Neuronal stem cell (in vitro differentiated cells): ENCODE results near the gene MYOZ3.

Source experiments
- DNase-seq: peaks from one replicate; pipeline ENCODE4 v3.0.0-alpha.2; 2013; ENCODE audit warnings: low spot score
- H2AFZ ChIP-seq: one replicate; pipeline ENCODE4 v1.6.1; 2013; ENCODE audit warnings: mild to moderate bottlenecking, low read length, inconsistent platforms
- H2AK5ac ChIP-seq: 2 replicates; pipeline ENCODE4 v1.6.1; 2013; ENCODE audit warnings: low read depth, mild to moderate bottlenecking, inconsistent platforms, low read length, moderate library complexity, mixed read lengths
- H2BK120ac ChIP-seq: 2 replicates; pipeline ENCODE4 v1.6.1; 2013; ENCODE audit warnings: low read depth, mild to moderate bottlenecking, inconsistent platforms, low read length, moderate library complexity, mixed read lengths
- H2BK12ac ChIP-seq: one replicate; pipeline ENCODE4 v1.6.1; 2013; ENCODE audit warnings: low read length, inconsistent platforms
- H2BK15ac ChIP-seq: 2 replicates; pipeline ENCODE4 v1.6.1; 2013; ENCODE audit warnings: mild to moderate bottlenecking, low read length, inconsistent platforms, mixed read lengths
- H2BK5ac ChIP-seq: one replicate; pipeline ENCODE4 v1.6.1; 2013; ENCODE audit warnings: inconsistent platforms, mild to moderate bottlenecking, low read length, moderate library complexity
- H3K14ac ChIP-seq: one replicate; pipeline ENCODE4 v1.6.1; 2013; ENCODE audit warnings: low read length, inconsistent platforms
- H3K18ac ChIP-seq: 2 replicates; pipeline ENCODE4 v1.6.1; 2013; ENCODE audit warnings: low read length, inconsistent platforms
- H3K23ac ChIP-seq: 2 replicates; pipeline ENCODE4 v1.6.1; 2013; ENCODE audit warnings: low read depth, mild to moderate bottlenecking, mixed read lengths, low read length, inconsistent platforms; ENCODE audit not compliant: poor library complexity
- H3K27ac ChIP-seq: replicated peaks from 3 replicates; pipeline ENCODE4 v1.5.1; 2013; ENCODE audit warnings: low read length, inconsistent platforms
- H3K27me3 ChIP-seq, 3 experiments: 2 replicates each; pipeline ENCODE4 v1.6.1; 2013; ENCODE audit warnings: low read length in 3 of 3, mild to moderate bottlenecking in 2 of 3, inconsistent platforms in 1 of 3, low read depth in 1 of 3, mixed read lengths in 1 of 3, moderate library complexity in 1 of 3; ENCODE audit not compliant: control insufficient read depth in 3 of 3, insufficient read depth in 3 of 3
- H3K36me3 ChIP-seq, 2 donors: replicated peaks in 1 of 2; 2 replicates each; pipeline ENCODE4 v1.6.1; 2013; ENCODE audit warnings: low read length in 2 of 2; ENCODE audit not compliant: control insufficient read depth in 2 of 2, insufficient read depth in 2 of 2
- H3K4ac ChIP-seq: 2 replicates; pipeline ENCODE4 v1.6.1; 2013; ENCODE audit warnings: inconsistent platforms, mild to moderate bottlenecking, low read length, moderate library complexity
- H3K4me1 ChIP-seq, 2 donors: 1 replicate in 1 of 2; 2 replicates in 1 of 2; pipeline ENCODE4 v1.6.1; 2013; ENCODE audit warnings: low read length in 2 of 2, low read depth in 1 of 2; ENCODE audit not compliant: control insufficient read depth in 2 of 2, insufficient read depth in 1 of 2
- H3K4me2 ChIP-seq: one replicate; pipeline ENCODE4 v1.6.1; 2013; ENCODE audit warnings: mild to moderate bottlenecking, low read length, inconsistent platforms; ENCODE audit not compliant: insufficient read depth, poor library complexity, severe bottlenecking
- H3K4me3 ChIP-seq, 2 donors: 2 replicates each; pipeline ENCODE4 v1.5.1; 2013; ENCODE audit warnings: low read length in 2 of 2, mild to moderate bottlenecking in 2 of 2, inconsistent platforms in 1 of 2, moderate library complexity in 1 of 2
- H3K79me1 ChIP-seq: one replicate; pipeline ENCODE4 v1.6.1; 2013; ENCODE audit warnings: low read depth, mild to moderate bottlenecking, inconsistent platforms, low read length, moderate library complexity
- H3K9ac ChIP-seq: one replicate; pipeline ENCODE4 v1.6.1; 2013; ENCODE audit warnings: mild to moderate bottlenecking, low read depth, low read length, inconsistent platforms; ENCODE audit not compliant: poor library complexity
- H3K9me3 ChIP-seq, 2 donors: replicated peaks in 1 of 2; 2 replicates each; pipeline versions ENCODE3 to v1.6.1; 2013; ENCODE audit warnings: low read length in 2 of 2, mild to moderate bottlenecking in 2 of 2, inconsistent platforms in 1 of 2, low read depth in 1 of 2, mixed read lengths in 1 of 2, moderate library complexity in 1 of 2; ENCODE audit not compliant: control insufficient read depth in 2 of 2, insufficient read depth in 1 of 2
- H4K8ac ChIP-seq: one replicate; pipeline ENCODE4 v1.6.1; 2013; ENCODE audit warnings: low read depth, mild to moderate bottlenecking, inconsistent platforms, low read length, moderate library complexity
- H4K91ac ChIP-seq: one replicate; pipeline ENCODE4 v1.6.1; 2013; ENCODE audit warnings: low read length, low read depth, mild to moderate bottlenecking, inconsistent platforms; ENCODE audit not compliant: poor library complexity
- WGBS, 2 donors: extraction: QIAGEN DNeasy Blood & Tissue Kit; methylation state at CpG; one replicate each; pipeline ENCODE4 v1.1.7; 2013; ENCODE audit warnings: missing lambda C conversion rate in 2 of 2, mixed read lengths in 1 of 2; ENCODE audit not compliant: insufficient read length in 2 of 2, insufficient replicate concordance in 1 of 2; ENCODE audit errors: extremely low coverage in 2 of 2; 5-methylcytosine and 5-hydroxymethylcytosine counted together

The MYOZ3 gene

GRCh38 chr5:150618163-150618562 is 42.9 kb upstream of the MYOZ3 start:
- Histone ChIP-seq H3K36me3 (no peaks in the 10 kb centered on the region), H2AK5ac (peak overlapping the region; percentile 36), H3K4me3 (no peak overlapping the region), H3K23ac (no peak overlapping the region), H2BK120ac (no peak overlapping the region), H2BK5ac (no peak overlapping the region), H3K4me1 (peaks cover 19 to 39% of the 10 kb centered on the region in 2 donors), H3K4ac (no peak overlapping the region), H3K4me2 (no peak overlapping the region), H3K18ac (peak overlapping the region; percentile 39), H2BK12ac (no peak overlapping the region), H3K79me1 (no peaks in the 10 kb centered on the region), H3K27ac (no peak overlapping the region), H4K8ac (no peak overlapping the region), H4K91ac (no peak overlapping the region), H2BK15ac (no peak overlapping the region), H2AFZ (peak overlapping the region; percentile 17), H3K9ac (no peak overlapping the region), H3K27me3 (peaks cover 0 to 45% (median 0%) of the 10 kb centered on the region in 3 experiments), H3K14ac (no peak overlapping the region), H3K9me3 (no peaks in the 10 kb centered on the region)
- no peak for DNase-seq
- no CpG with 5 or more reads among the region's 9 CpGs for WGBS, 2 donors

DNA sequence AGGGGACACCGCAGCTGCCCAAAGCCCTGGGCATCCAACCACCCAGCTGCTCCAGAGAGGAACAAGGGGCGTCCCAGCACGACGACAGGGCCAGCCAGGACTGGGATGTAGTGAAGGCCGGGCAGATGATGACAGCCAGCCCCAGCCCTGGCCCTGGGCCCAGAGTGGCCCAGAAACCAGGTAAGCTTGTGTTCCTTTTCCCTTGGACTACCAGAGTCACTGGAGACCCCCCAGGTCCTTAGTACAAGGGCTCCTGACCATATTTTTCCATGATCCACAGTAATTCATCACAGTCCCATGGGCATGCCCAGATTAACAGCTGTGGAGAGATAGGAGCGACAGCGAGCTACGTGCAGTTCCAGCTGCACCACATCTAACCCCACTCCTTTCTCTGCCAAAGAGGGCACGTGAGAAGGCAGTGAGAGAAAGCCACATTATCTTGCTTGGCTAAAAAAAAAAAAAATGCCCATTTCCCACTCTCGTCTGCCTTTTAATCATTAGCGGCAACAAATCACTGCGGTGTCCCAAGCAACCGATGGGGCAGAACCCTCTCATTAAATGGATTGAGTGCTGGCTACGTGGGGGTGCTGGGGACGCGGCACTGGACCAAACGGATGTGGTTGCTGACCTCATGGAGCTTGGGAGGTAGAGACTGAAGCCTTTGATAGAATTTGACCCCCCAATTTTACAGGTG is 42.3 kb upstream of the MYOZ3 start:
- no peak overlapping the region for H3K9ac ChIP-seq
- no peaks in the 10 kb centered on the region for H3K79me1 ChIP-seq
- H4K91ac ChIP-seq = no peak overlapping the region
- peaks cover 0 to 51% (median 0%) of the 10 kb centered on the region in 3 experiments for H3K27me3 ChIP-seq
- no CpG with 5 or more reads among the region's 17 CpGs for WGBS, 2 donors
- no peak overlapping the region for H4K8ac ChIP-seq
- DNase-seq = no peak
- no peak overlapping the region for H3K4me3 ChIP-seq
- no peak overlapping the region for H3K27ac ChIP-seq
- H3K14ac ChIP-seq = no peak overlapping the region
- H2BK120ac ChIP-seq = no peak overlapping the region
- no peak overlapping the region for H2BK15ac ChIP-seq
- no peak overlapping the region for H2AFZ ChIP-seq
- H3K23ac ChIP-seq = no peak overlapping the region
- H2AK5ac ChIP-seq = peak overlapping the region; percentile 36
- no peak overlapping the region for H3K4me2 ChIP-seq
- no peak overlapping the region for H2BK12ac ChIP-seq
- H3K4ac ChIP-seq = no peak overlapping the region
- no peaks in the 10 kb centered on the region for H3K36me3 ChIP-seq
- H3K9me3 ChIP-seq = no peaks in the 10 kb centered on the region
- peaks cover 22 to 43% of the 10 kb centered on the region in 2 donors for H3K4me1 ChIP-seq
- H3K18ac ChIP-seq = peak overlapping the region; percentile 39
- no peak overlapping the region for H2BK5ac ChIP-seq

DNA sequence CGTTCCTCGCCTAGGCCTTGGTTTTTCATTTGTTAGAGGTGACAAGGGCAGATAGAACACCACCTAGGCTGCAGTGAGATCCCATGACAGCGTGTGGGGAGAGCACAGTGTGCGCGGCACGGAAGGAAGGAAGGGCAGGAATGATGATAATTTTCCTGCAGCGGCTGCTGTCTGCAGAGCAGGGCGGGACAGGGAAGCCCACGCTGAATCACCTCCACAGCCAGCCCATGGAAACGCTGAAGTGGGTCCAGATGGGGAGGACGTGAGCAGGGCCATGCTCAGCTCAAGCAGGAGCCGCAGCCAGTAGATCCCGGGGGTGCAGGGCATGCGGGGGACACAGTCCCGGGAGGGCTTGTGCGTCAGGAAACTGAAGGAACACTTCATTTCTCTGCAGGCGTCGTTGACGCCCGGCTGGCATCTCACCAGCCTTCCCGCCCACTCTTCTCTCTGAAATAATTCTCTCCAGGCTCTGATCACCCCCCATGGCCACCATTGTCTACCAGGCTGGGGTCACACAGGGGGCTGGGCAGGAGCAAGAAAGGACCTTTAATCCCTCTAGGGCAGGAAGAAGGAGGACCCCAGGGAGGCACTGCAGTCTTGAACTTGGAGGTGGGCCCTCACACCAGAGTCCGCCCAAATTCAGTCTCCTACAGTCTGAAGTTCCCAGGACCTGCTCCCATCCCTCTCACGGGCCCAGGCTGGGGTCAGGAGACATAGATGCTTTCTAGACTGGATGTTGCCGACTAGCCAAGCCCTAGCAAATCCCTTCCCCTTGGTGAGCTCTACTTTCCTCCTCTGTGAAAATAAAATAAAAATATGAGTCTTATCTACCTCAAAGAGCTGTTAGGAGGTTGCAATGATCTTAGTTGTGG is 41.5 kb upstream of the MYOZ3 start:
- Histone ChIP-seq H3K9me3 (no peaks in the 10 kb centered on the region), H3K4me3 (no peak overlapping the region), H3K4ac (no peak overlapping the region), H4K91ac (no peak overlapping the region), H3K14ac (no peak overlapping the region), H3K27ac (no peak overlapping the region), H2BK120ac (no peak overlapping the region), H2AK5ac (peak overlapping the region; percentile 36), H3K36me3 (no peaks in the 10 kb centered on the region), H2AFZ (peak overlapping the region; percentile 10), H4K8ac (no peak overlapping the region), H3K18ac (peak overlapping the region; percentile 38), H3K4me1 (peaks cover 23 to 49% of the 10 kb centered on the region in 2 donors), H3K23ac (peak overlapping the region; percentile 33), H2BK5ac (no peak overlapping the region), H3K9ac (no peak overlapping the region), H2BK12ac (peak overlapping the region; percentile 14), H3K4me2 (no peak overlapping the region), H3K79me1 (no peaks in the 10 kb centered on the region), H3K27me3 (peaks cover 0 to 56% (median 0%) of the 10 kb centered on the region in 3 experiments), H2BK15ac (no peak overlapping the region)
- WGBS, 2 donors = no CpG with 5 or more reads among the region's 24 CpGs
- DNase-seq = no peak

- Histone ChIP-seq H3K4me1 (peaks cover 21 to 38% of the 10 kb centered on the region in 2 donors), H2BK12ac (no peak overlapping the region), H2AFZ (no peak overlapping the region), H3K36me3 (no peaks in the 10 kb centered on the region), H2BK15ac (no peak overlapping the region), H3K4ac (no peak overlapping the region), H3K23ac (no peak overlapping the region), H2BK120ac (no peak overlapping the region), H3K14ac (no peak overlapping the region), H2AK5ac (no peak overlapping the region), H3K18ac (no peak overlapping the region), H3K27me3 (peaks cover 2 to 64% (median 7%) of the 10 kb centered on the region in 3 experiments), H3K79me1 (no peaks in the 10 kb centered on the region), H2BK5ac (no peak overlapping the region), H3K4me3 (no peak overlapping the region), H3K27ac (no peak overlapping the region), H3K9ac (no peak overlapping the region), H3K4me2 (no peak overlapping the region), H4K8ac (no peak overlapping the region), H3K9me3 (no peaks in the 10 kb centered on the region), H4K91ac (no peak overlapping the region)
- no peak for DNase-seq
- no CpG with 5 or more reads among the region's 5 CpGs for WGBS, 2 donors
Measured at GRCh38 chr5:150621301-150621700, 39.8 kb upstream of the MYOZ3 start.
